ENCODE results near the gene IMPG1.

The IMPG1 gene, protein sequence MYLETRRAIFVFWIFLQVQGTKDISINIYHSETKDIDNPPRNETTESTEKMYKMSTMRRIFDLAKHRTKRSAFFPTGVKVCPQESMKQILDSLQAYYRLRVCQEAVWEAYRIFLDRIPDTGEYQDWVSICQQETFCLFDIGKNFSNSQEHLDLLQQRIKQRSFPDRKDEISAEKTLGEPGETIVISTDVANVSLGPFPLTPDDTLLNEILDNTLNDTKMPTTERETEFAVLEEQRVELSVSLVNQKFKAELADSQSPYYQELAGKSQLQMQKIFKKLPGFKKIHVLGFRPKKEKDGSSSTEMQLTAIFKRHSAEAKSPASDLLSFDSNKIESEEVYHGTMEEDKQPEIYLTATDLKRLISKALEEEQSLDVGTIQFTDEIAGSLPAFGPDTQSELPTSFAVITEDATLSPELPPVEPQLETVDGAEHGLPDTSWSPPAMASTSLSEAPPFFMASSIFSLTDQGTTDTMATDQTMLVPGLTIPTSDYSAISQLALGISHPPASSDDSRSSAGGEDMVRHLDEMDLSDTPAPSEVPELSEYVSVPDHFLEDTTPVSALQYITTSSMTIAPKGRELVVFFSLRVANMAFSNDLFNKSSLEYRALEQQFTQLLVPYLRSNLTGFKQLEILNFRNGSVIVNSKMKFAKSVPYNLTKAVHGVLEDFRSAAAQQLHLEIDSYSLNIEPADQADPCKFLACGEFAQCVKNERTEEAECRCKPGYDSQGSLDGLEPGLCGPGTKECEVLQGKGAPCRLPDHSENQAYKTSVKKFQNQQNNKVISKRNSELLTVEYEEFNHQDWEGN

DNA sequence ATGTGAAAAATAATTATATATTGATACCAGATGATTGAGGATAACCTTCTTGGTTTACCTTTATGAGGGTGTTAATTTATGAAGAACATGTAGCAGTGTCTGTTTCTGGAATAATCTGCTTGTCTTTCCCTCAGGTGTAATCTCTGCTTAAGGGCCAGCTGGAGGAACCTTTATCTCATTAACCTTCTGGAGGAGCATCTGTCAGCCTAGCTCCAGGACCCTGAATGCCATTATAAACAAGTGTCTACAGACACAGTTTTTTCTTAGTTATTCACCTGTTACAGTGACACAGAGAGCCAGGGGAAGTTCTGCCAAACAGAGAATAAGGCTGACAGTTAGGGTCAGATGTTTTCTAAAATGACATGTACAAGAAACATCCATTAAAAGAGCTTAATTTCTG, at the start of gene IMPG1:
Gene IMPG1, minus strand, starts transcription at position 101 of the 400 bp plus-strand sequence. CDS start 174 bp downstream, outside the sequence.
- DNase-seq = no peak

DNA sequence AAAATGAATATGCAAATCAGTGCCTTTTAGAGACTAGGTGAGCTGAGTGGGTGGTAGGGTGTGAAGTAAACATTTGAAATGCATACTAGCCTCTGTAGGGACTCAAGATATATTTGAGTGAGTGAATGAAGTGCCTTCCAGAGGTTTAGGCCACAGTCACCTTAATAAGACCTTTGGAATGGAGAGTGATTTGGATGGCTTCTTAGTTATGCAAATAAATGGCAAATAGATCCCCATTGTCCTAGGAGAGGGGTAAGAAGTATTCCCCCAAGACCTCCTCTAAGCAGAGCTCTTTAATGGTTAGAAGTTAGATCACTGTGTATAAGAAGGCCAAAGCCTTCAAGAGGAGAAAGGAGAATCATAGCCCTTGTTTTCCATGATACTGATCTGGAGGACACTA, 47.8 kb upstream of the IMPG1 start:
- DNase-seq = no peak

DNA sequence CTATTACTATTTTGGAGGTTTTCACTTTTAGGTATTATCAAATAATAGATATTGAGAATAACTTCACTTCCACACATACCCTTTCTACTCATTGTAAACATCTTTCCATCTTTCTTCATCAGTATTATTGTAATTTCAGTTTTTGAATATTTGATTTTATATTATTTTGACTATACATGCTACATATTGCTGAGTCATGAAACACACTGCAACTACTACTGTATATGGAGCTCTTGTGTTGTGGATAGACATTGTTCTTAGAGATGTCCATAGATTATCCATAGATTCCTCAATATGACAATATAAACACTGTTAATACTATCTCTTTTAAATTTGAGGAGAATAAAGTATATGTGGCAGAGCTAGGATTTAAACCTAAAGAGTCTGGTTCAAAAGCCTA, 819 bp upstream of the IMPG1 start:
- no peak for DNase-seq

DNA sequence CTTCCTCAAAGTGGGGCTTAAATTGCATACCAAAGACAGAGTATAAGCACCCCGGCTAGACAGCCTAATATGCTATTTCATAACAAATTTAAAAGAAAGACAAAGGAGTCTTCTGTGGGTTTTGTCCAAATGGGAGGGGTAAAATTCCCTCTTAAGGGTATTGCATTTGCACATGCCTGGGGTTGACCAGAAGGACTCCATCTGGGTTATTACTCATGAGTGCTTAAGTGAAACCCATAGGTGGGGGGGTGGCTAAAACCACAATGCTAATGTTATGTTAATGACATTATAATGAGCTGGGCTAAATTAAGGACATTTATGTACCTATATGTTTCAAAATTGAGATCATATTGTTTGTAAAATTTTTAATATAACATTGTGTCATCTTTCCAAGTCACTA, 15.0 kb downstream of the IMPG1 start:
- DNase-seq = no peak

DNA sequence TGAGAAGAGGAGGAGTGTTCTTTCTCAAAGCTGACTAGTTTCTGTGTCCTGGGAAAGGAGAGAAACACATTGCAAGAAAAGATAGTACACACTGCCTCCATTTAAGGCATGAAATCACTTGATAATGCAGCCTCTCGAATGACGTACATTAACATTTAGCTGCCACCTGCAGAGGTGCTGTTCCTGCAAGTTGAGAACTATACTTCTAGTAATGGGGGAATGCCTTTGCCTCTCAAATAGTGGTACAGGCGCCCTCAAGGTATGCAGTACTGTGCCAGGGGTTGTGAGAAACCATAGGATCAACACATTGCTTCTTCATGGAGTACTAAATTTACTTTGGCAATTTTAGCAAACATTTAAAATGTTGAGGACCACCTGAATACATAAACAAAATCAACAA, 20.1 kb downstream of the IMPG1 start:
- DNase-seq = no peak

DNA sequence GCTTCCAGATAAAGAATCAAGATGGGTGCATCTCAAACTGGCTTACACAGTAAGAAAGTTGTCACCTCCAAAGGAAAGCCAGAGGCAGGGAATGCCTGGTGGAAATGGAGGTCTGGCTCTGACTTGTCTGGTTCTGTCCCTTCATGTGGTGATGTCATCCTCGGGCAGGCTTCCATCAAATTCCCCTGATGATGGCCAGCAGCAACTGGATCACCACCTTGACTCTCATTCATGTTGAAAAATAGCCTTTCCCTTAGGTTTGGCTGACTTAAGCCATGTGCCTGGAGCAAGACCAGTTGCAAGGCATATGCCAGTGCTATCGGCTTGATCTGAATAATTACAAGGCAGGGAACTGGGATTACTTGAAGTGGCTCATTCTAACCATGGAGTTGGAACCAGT, 28.8 kb downstream of the IMPG1 start:
- DNase-seq = no peak

DNA sequence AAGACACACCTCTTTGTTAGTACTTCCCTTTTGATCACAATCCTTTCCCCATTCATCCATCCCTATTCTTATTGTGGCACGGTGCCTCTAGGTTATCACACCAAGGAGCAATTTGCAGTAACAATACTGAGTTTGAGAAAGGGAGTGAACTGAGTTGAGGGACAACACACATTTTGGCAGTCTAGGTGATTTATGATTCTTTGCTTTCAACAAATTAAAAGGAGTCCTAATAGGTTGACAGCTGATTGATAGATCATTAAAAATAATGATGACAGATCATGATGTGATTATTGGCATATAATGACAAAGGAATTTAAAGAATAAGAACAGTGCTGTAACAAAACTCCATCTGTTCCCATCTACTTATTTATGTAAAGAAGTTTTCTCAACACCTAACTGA, 36.7 kb downstream of the IMPG1 start:
- no peak for DNase-seq

DNA sequence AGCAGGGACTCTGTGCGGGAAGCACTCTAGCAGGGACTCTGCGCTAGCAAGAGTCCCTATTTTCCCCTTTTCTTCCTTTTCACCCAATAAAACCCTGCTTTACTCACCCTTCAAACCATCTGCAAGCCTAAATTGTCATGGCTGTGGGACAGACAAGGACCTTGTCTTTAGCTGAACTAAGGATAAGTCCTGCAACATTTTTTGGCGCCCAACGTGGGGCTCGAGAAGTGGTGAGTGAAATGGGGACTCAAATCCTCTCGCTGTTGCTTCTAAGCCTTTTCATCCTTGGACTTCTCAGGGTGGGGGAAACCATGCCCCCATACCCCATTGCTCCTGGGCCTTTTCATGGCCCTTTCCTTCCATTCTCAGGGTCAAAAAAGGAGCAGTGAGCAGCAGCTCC, 46.4 kb downstream of the IMPG1 start:
- no peak for DNase-seq

DNA sequence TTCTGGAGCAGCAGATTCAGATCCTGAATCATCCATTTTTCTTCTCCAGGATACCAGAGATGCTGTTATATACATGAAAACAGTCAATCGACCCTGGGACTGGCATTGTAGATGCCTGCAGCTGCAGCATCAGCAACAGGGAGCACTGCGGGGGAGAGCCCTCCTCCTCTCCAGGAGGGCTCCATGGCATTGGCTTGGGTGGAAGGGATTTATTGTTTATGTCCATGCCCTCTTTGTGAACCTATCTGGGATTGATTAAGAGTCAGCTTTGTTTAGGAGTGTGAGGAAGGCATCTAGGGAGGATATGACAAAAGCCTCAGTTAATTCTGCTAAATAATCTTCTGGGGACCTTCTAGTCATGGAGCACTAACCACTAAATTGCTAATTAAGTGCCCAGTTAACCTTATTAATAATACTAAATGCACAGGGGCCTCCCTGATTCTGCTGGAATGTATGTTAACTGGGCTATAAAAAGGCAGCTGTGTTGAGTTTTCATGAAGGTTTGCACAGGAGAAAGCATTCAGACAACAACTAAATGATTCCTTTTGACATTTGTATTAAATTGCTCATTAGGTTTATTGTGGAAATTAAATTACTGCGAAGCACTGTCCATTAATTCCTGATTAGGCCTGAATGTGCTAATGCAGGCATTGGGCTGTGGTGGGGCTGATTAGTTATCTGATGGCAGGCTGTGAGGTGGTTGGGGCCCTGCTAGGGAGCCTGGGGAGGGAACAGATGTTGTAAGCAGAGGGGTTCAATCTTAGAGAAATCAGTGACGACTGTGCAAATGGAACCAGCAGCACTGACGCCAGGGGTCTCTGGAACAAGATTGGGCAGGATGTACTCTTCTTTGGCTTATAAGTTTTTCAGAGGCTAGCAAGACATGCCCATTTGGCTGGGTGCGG, 57.6 kb downstream of the IMPG1 start:
- no peak for DNase-seq

DNA sequence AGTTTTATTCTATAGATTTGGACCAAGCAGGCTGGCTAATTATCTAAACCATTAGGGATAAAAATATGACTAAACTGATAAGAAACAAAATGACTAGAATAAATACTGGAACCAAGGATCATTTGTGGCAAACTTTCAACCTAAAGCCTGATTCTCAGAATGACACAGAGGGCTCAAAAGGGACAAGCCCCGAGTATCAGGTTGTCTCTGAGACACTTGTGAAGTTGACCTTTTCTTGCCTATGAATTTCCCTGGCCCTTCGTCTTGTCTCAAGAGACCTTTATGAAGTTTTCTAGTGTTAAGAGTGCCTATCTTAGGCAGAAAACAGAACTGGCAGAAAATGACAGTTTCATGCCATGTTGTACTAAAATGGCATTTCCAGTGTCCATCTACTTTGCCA, 68.3 kb downstream of the IMPG1 start:
- no peak for DNase-seq

DNA sequence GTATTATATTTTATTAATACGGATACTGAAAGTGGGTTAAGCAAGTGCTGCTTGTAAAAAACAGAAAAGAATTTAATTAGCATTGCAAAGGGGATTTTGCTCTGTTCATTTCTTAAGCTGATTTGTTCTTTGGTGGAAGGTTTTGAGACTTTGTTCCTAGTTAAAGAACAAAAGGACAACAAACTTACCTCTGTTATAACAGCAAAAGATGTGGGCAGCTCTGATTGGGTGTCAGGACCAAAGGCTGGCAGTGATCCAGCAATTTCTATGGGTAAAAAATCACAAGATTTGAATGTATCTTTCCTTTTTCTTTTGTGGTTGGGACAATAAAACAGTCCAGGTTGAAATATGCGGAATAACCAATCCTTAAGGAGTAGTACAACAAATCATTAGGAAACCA, 68.8 kb downstream of the IMPG1 start:
- no peak for DNase-seq

DNA sequence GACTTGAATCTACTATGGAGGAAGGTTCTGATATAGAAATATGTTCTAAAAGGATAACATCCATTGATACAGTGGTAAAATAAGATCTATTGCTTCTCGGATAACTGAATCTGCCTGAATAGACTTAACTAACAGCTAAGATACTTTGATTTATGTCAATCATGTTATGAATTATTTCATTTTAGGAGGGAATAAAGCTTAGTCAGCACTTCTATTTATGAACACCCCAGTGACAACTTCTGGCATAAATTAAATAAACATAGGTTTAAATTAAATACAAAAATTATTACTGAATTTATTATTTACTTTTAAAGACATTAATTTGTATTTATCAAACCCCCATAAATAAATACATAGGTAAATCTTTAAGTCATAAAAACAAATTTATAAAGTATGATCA, 69.3 kb downstream of the IMPG1 start:
- no peak for DNase-seq

DNA sequence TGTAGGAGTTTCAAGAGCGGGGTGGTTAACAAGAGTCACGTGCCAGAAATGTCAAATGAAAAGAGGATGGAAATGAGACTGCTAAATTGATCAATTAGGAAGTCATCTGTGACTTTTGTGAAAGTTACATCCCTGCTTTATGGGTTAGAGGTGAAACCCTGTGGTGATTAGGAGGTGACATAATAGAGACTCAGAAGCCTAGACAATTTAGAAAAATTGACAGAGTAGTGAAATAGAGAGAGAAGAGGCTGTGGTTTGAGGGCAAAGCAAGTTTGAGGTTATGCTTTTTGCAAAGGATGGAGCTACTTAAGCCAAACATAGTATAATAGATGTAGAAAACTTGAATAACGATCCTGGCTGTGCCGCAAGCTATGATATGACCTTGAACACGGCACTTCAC, 71.8 kb downstream of the IMPG1 start:
- no peak for DNase-seq

DNA sequence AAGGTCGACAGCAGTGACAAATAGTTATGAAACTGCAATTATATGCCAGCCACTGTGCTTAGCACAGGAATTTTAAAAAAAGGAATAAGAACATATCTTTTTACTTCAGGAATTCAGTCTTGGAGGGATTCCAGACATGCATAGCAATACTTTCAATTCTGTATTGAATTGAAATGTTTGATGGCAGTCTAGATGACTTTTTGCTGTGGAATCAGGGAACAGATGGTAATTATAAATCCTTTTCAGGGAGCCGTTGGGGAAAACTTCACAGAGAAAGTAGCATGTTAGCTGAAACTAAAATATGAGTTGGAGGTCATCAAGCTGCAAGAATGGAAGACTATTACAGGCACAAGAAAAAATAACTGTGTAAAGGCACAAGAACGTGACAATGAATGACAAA, 74.8 kb downstream of the IMPG1 start:
- no peak for DNase-seq

DNA sequence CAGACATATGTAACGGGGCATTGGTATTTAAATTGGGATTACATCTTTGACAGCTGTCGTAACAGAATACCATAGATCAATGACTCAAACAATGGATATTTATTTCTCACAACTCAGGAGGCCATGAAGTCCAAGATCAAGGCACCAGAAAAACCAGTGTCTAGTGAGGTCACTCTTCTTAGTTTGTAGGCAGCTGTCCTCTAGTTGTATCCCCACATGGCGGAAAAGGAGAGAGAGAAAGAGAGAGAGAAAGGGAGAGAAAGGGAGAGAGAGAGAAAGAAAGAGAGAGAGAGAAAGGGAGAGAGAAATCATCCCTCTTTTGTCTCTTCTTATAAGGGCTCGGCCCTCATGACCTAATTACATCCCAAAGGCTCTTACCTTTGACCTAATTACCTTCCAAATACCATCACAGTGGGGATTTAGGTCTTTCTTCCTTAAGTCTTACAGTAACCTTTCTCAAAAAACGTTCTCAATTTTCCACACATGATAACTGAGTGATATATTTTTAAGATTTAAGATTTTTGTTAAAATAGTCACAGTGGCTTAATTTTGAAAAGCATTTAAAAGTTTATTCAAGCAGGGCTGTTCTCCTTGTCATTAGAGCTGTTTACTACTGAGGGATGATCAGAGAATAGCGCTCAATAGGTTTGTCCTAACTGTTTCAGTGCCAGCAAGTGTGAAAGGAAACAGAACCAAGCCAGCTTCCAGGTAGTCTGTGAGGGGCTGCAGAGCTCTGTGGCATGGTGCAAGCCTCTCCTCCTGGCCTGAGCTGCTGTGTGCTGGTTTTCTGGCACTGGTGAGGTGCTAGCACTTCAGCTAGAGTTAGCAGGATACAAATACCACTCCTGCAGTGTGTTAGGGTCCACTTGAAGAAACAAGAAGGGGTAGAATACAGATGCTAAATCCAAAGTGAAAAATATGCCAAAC, 79.0 kb downstream of the IMPG1 start:
- no peak for DNase-seq

DNA sequence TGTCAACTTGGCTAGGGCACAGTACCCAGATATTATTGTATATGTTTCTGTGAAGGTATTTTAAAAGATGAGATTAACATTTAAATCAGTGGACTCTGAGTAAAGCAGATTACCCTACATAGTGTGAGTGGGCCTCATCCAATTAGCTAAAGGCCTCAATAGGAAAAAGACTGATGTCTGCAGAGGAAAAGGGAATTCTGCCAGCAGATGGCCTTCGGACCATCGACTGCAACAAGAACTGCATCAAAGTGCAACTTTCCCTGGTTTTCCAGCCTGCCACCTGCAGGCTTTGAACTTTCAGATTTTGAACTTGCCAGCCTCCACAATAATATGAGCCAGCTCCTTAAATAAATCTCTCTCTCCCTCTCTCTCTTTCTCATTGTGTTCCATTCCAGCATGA, 80.5 kb downstream of the IMPG1 start:
- no peak for DNase-seq

DNA sequence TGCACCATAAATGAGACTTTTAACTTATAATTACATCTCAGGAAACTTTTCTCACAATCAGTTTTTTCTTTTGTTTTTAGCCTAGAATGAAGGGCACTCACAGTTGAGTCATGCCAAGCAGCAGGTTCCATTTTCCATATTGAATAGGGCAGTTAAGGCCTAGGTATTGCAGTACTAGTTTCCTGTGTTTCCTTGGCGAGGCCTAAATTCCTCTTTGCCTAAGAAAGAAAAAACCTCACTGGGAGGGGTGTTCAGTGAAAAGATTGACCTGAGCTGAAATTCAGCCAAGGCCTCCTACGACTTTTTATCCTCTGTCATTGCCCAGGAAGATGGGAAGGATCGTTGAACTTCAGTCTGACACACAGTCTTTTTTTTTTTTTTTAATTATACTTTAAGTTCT, 85.5 kb downstream of the IMPG1 start:
- DNase-seq = no peak

DNA sequence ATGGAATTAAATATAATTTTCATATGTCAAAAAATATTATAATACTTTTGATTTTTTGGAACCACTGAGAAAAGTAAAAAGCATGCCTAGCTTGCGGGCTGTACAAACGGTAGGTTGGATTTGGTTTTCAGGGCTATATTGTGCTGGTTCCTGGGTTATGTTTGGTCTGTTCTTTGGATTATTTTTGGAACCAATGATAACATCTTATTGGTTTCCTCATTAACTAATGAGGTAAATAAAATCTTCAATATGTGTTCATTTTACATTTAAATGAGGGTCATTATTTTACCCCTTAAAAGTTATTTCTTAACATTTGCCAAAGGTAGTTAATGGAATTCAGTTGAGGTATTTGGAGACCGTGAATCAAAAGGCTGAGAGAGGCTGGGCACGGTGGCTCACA, 96.6 kb downstream of the IMPG1 start:
- no peak for DNase-seq

DNA sequence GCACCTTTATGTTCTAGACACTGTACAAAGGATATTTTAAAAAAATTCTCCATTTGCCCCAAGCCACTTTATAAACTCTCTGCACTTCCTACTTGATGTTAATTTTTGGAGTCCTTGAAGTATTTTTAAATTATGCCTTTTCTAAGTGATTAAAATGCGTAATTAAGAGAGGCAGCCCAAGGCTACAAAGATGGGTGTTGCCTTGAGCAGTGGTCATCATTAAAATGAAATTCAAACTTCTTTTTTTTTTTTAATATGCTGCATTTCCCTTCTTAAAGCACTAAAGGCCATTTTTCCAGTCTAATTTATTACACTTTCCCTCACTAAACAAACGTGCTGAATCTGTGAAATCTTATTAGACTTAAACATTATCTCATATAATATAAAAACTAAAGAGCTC, 102.4 kb downstream of the IMPG1 start:
- no peak for DNase-seq

DNA sequence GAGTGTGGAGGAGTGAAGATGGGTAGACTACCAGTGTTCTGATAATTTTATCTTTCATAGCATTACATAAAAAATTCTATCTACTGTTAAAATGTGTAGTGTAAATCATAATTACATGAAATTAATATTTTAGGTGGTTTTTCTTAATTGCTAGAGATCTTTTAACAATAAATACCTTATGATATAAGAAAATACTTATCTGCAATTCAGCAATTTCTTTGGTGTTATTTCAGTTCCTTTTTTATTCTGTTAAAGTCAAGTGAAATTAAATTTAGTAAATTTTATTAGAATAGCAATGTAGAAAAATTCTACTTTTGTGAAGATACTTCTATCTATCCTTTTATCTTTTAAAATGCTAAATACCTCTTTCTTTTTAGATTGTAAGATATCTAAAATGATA, 104.3 kb downstream of the IMPG1 start:
- DNase-seq = no peak

DNA sequence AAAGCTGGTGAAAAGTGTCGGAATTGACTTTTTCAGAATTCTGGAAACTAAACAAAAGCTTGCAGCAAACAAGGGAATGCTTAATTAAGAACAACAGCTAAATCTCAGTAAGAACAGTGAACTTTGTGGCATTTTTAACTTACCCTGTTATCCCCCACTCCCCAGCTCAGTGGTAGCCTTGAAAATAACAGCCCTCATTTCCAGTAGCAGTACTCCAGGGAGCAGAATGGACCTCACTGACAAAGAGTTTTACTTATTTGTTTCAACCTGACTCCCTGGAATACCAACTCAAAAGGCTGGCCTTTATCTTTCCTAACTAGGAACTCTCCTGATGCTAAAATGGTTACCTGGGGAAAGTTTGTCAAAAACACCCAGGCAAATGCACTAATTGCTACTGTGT, 108.9 kb downstream of the IMPG1 start:
- DNase-seq = no peak

DNA sequence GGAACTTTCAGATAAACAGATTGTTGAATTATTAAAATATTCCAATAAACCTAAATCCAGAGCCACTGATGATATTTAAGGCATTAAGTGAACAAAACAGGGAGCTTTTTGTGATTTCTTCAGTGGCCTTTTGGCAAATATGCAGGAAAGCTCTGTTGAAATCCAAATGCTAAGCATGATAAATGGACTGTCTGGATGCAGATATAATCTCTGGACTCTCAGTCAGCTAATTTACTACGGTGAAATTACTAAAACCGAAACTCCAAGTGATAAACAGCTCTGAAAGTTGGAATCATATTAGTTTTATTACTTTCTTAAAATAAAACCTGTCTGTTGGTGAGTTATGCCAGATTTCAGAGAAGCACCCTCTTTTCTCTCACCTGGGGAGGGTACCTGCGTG, 120.3 kb downstream of the IMPG1 start:
- no peak for DNase-seq
